ENCODE results near the gene ANKRD55. TPM values are rescaled to one million over a fixed set of nuclear protein-coding genes. Genes with fewer than 3 reads are reported as not detected.
"Not testable (repeated sequence)": the region's sequence is repeated elsewhere in the genome, so short reads cannot be mapped to it uniquely, and the experiment has no call there.

Gene ANKRD55
- total RNA-seq, 2 experiments from 2014 or later: not detected

DNA sequence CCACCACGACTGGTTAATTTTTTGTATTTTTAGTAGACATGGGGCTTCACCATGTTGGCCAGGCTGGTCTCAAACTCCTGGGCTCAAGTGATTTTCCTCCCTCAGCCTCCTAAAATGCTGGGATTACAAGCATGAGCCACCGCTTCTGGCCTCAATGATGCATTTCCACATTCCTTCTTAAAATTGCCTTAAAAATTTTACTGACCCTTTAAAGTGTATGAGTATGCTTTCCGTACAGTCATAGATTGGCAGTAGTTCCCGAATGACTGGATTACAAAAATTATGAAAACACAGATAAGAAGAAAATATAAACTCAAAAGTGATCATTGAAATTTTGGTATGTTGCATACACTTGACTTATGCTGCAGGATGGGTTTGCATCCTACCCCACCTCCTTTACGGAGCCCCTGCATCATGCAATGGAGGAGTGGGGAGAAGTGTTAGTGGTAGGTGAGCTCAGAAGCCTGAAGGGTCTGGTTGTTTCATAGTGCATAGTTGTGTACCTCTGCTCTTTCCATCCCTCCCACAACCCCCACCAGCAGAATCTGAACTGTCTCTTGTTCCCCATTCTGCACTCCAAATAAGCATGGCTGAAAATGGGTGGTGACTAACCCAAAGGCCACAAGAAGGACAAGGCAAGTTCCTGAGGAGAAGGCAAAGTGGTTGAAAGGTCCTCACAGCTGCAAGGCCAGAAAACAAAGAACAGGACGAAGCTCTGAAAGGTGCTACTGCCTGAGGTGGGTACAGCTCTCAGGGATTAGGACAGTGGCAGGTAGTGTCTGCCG, 26.8 kb downstream of the ANKRD55 start:
- intact Hi-C loops (cut with micrococcal nuclease; ENCODE audit: unreplicated experiment): no loop called here
- H3K79me2 ChIP-seq (ENCODE audit: insufficient read depth, low read depth, low read length): no peaks in the 10 kb centered on the region
- ChIA-PET POLR2A (interaction anchor here (0.5 to 0.6 kb wide), 2 partner anchors 35 to 376 kb away, joined by 3 to 6 read pairs; no protein-coding TSS in a partner anchor), CTCF (ENCODE audit: unreplicated experiment) (no interaction called here)
- H3K9me2 ChIP-seq (ENCODE audit: insufficient read depth, low read length): no peaks in the 10 kb centered on the region
- no peak overlapping the region for H3K4me3 ChIP-seq (ENCODE audit: low read depth, low read length, poor library complexity, severe bottlenecking)
- TF ChIP-seq, protein P1, sequence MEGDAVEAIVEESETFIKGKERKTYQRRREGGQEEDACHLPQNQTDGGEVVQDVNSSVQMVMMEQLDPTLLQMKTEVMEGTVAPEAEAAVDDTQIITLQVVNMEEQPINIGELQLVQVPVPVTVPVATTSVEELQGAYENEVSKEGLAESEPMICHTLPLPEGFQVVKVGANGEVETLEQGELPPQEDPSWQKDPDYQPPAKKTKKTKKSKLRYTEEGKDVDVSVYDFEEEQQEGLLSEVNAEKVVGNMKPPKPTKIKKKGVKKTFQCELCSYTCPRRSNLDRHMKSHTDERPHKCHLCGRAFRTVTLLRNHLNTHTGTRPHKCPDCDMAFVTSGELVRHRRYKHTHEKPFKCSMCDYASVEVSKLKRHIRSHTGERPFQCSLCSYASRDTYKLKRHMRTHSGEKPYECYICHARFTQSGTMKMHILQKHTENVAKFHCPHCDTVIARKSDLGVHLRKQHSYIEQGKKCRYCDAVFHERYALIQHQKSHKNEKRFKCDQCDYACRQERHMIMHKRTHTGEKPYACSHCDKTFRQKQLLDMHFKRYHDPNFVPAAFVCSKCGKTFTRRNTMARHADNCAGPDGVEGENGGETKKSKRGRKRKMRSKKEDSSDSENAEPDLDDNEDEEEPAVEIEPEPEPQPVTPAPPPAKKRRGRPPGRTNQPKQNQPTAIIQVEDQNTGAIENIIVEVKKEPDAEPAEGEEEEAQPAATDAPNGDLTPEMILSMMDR (conservative IDR thresholded peaks at IDR 0.05; ENCODE audit: low read length): no peak
- no peak for TF ChIP-seq EZH2phosphoT487 (IDR thresholded peaks at IDR 0.05; ENCODE audit: borderline replicate concordance, low read depth, low read length)
- no peak overlapping the region for H3K27ac ChIP-seq (ENCODE audit: low read depth, low read length, poor library complexity, severe bottlenecking)
- H2AFZ ChIP-seq (ENCODE audit: low read length): no peak overlapping the region
- H4K20me1 ChIP-seq (ENCODE audit: insufficient read depth, low read length): no peaks in the 10 kb centered on the region
- no peaks in the 10 kb centered on the region for H3K36me3 ChIP-seq (ENCODE audit: insufficient read depth, low read length)
- no peaks in the 10 kb centered on the region for H3K4me1 ChIP-seq (ENCODE audit: insufficient read depth, low read length, poor library complexity, severe bottlenecking)
- H3K4me2 ChIP-seq (ENCODE audit: low read length): no peak overlapping the region
- no peak for DNase-seq (ENCODE audit: low spot score)
- H3K9me3 ChIP-seq (ENCODE audit: low read length): no peaks in the 10 kb centered on the region
- BruUV-seq (replicated peaks): no TSS peak

DNA sequence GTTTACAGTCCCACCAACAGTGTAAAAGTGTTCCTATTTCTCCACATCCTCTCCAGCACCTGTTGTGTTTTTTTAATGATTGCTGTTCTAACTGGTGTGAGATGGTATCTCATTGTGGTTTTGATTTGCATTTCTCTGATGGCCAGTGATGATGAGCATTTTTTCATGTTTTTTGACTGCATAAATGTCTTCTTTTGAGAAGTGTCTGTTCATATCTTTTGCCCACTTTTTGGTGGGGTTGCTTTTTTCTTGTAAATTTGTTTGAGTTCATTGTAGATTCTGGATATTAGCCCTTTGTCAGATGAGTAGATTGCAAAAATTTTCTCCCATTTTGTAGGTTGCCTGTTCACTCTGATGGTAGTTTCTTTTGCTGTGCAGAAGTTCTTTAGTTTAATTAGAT, 29.2 kb downstream of the ANKRD55 start:
- H3K9me3 ChIP-seq (ENCODE audit: low read length); H3K9me2 ChIP-seq (ENCODE audit: insufficient read depth, low read length); intact Hi-C loops (cut with micrococcal nuclease; ENCODE audit: unreplicated experiment); H3K36me3 ChIP-seq (ENCODE audit: insufficient read depth, low read length); H3K79me2 ChIP-seq (ENCODE audit: insufficient read depth, low read depth, low read length); H3K27ac ChIP-seq (ENCODE audit: low read depth, low read length, poor library complexity, severe bottlenecking); H3K4me3 ChIP-seq (ENCODE audit: low read depth, low read length, poor library complexity, severe bottlenecking); H3K4me1 ChIP-seq (ENCODE audit: insufficient read depth, low read length, poor library complexity, severe bottlenecking); BruUV-seq (replicated peaks); CTCF ChIA-PET (ENCODE audit: unreplicated experiment); DNase-seq (ENCODE audit: low spot score); H2AFZ ChIP-seq (ENCODE audit: low read length); H4K20me1 ChIP-seq (ENCODE audit: insufficient read depth, low read length); H3K4me2 ChIP-seq (ENCODE audit: low read length); POLR2A ChIA-PET: not testable (repeated sequence)

DNA sequence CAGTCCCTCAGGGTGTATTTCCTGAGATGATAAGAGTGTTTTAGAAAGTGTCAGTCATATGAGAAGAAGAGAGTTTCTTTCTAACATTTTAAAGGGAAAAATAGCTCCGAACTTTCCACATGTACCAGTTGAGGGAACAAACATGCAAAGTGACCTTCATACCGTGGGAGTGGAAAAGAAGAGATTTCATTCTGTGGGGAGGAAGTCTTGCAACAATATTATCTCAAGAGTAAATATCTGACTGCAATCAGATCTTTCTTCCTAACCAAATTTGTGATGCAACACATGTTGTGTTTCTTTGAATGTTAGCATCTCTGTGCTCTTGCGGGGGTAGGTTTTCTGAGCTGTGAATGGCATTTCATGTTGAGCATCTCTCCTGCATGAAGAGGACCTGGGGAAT, 30.6 kb downstream of the ANKRD55 start:
- DNase-seq (ENCODE audit: low spot score): no peak
- BruUV-seq (replicated peaks): no TSS peak
- H3K4me3 ChIP-seq (ENCODE audit: low read depth, low read length, poor library complexity, severe bottlenecking): no peak overlapping the region
- no peaks in the 10 kb centered on the region for H3K79me2 ChIP-seq (ENCODE audit: insufficient read depth, low read depth, low read length)
- no peaks in the 10 kb centered on the region for H3K9me2 ChIP-seq (ENCODE audit: insufficient read depth, low read length)
- H3K9me3 ChIP-seq (ENCODE audit: low read length): no peaks in the 10 kb centered on the region
- intact Hi-C loops (cut with micrococcal nuclease; ENCODE audit: unreplicated experiment): no loop called here
- H3K36me3 ChIP-seq (ENCODE audit: insufficient read depth, low read length): no peaks in the 10 kb centered on the region
- no peak overlapping the region for H3K27ac ChIP-seq (ENCODE audit: low read depth, low read length, poor library complexity, severe bottlenecking)
- ChIA-PET POLR2A (no interaction called here), CTCF (ENCODE audit: unreplicated experiment) (no interaction called here)
- H2AFZ ChIP-seq (ENCODE audit: low read length): no peak overlapping the region
- no peaks in the 10 kb centered on the region for H4K20me1 ChIP-seq (ENCODE audit: insufficient read depth, low read length)
- no peak for TF ChIP-seq EZH2phosphoT487 (IDR thresholded peaks at IDR 0.05; ENCODE audit: borderline replicate concordance, low read depth, low read length)
- TF ChIP-seq, protein P1 (conservative IDR thresholded peaks at IDR 0.05; ENCODE audit: low read length): no peak
- H3K4me2 ChIP-seq (ENCODE audit: low read length): no peak overlapping the region
- H3K4me1 ChIP-seq (ENCODE audit: insufficient read depth, low read length, poor library complexity, severe bottlenecking): no peaks in the 10 kb centered on the region

DNA sequence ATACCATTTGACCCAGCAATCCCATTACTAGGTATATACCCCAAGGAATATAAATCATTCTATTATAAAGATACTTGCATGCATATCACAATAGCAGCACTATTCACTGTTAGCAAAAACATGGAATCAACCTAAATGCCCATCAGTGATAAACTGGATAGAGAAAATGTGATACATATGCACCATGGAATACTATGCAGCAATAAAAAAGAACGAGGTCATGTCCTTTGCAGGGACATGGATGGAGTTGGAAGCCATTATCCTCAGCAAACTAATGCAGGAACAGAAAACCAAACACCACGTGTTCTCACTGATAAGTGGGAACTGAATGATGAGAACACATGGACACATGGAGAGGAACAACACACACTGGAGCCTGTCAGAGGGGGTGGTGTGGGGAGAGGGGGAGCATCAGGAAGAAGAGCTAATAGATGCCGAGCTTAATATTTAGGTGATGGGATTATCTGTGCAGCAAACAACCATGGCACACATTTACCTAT, 31.3 kb downstream of the ANKRD55 start:
- H3K79me2 ChIP-seq (ENCODE audit: insufficient read depth, low read depth, low read length); H3K4me2 ChIP-seq (ENCODE audit: low read length); POLR2A ChIA-PET; H3K36me3 ChIP-seq (ENCODE audit: insufficient read depth, low read length); H3K4me3 ChIP-seq (ENCODE audit: low read depth, low read length, poor library complexity, severe bottlenecking); CTCF ChIA-PET (ENCODE audit: unreplicated experiment); H4K20me1 ChIP-seq (ENCODE audit: insufficient read depth, low read length); H2AFZ ChIP-seq (ENCODE audit: low read length); H3K27ac ChIP-seq (ENCODE audit: low read depth, low read length, poor library complexity, severe bottlenecking); H3K4me1 ChIP-seq (ENCODE audit: insufficient read depth, low read length, poor library complexity, severe bottlenecking); DNase-seq (ENCODE audit: low spot score); H3K9me2 ChIP-seq (ENCODE audit: insufficient read depth, low read length); H3K9me3 ChIP-seq (ENCODE audit: low read length); BruUV-seq (replicated peaks): not testable (repeated sequence)
- intact Hi-C loops (cut with micrococcal nuclease; ENCODE audit: unreplicated experiment): loop anchor here (2.0 kb wide), 1 partner anchor 265 kb away; no protein-coding TSS in a partner anchor
